WERI-Rb-1 (cell line): ENCODE data around the gene CAGE1.

Experiments
- DNase-seq: peaks from one replicate; pipeline ENCODE4 v3.0.0-alpha.2; 2020
- H3K27ac ChIP-seq: fragments of 250-450 bp; sonication (Bioruptor Pico); 2 replicates; pipeline ENCODE4 v1.5.1; 2020; ENCODE audit warnings: mild to moderate bottlenecking, moderate library complexity
- H3K27me3 ChIP-seq: fragments of 250-450 bp; sonication (Bioruptor Pico); 2 replicates; pipeline ENCODE4 v1.5.1; 2021; ENCODE audit warnings: mild to moderate bottlenecking, low read depth, moderate library complexity; ENCODE audit not compliant: insufficient read depth, severe bottlenecking
- H3K36me3 ChIP-seq: fragments of 250-450 bp; sonication (Bioruptor Pico); 2 replicates; pipeline ENCODE4 v1.5.1; 2020; ENCODE audit warnings: mild to moderate bottlenecking, moderate library complexity
- H3K4me3 ChIP-seq: 2 replicates; pipeline ENCODE4 v1.5.1; 2011; ENCODE audit warnings: low read depth, mild to moderate bottlenecking, control low read depth, low read length
- H3K9me3 ChIP-seq: fragments of 250-450 bp; sonication (Bioruptor Pico); 2 replicates; pipeline ENCODE4 v1.5.1; 2021; ENCODE audit warnings: mild to moderate bottlenecking, moderate library complexity; ENCODE audit not compliant: severe bottlenecking
- CTCF ChIP-seq: IDR thresholded peaks from 2 replicates; pipeline ENCODE4 v1.5.1; 2011; ENCODE audit warnings: low read depth, mild to moderate bottlenecking, control low read depth, inconsistent platforms, low read length

The CAGE1 gene

GRCh38 chr6:7391151-7391550 is 1.6 kb upstream of the CAGE1 start:
- no peak for DNase-seq
- Histone ChIP-seq H3K4me3 (no peak overlapping the region), H3K36me3 (peaks cover 41% of the 10 kb centered on the region), H3K27me3 (no peaks in the 10 kb centered on the region), H3K9me3 (no peaks in the 10 kb centered on the region), H3K27ac (no peak overlapping the region)
- no peak for TF ChIP-seq CTCF

- Histone ChIP-seq H3K9me3 (no peaks in the 10 kb centered on the region), H3K27me3 (no peaks in the 10 kb centered on the region), H3K27ac (peak overlapping the region; percentile 84), H3K36me3 (peaks cover 34% of the 10 kb centered on the region), H3K4me3 (peak overlapping the region; percentile 75)
- DNase-seq = no peak
- TF ChIP-seq CTCF = no peak
Observed at GRCh38 chr6:7390226-7390878, 810 bp upstream of the CAGE1 start.

GRCh38 chr6:7389162-7389450 is 436 bp downstream of the CAGE1 start:
- Histone ChIP-seq H3K27me3 (no peaks in the 10 kb centered on the region), H3K36me3 (peaks cover 22% of the 10 kb centered on the region), H3K9me3 (no peaks in the 10 kb centered on the region), H3K4me3 (peak overlapping the region; percentile 75), H3K27ac (peak overlapping the region; percentile 84)
- DNase-seq = no peak
- TF ChIP-seq CTCF = no peak

GRCh38 chr6:7381092-7381491 is 8.4 kb downstream of the CAGE1 start:
- DNase-seq = no peak
- no peaks in the 10 kb centered on the region for H3K36me3 ChIP-seq
- H3K27ac ChIP-seq = no peak overlapping the region
- H3K27me3 ChIP-seq = no peaks in the 10 kb centered on the region
- no peak for TF ChIP-seq CTCF
- H3K4me3 ChIP-seq = no peak overlapping the region
- H3K9me3 ChIP-seq = peaks cover 4% of the 10 kb centered on the region

- Histone ChIP-seq H3K36me3 (no peaks in the 10 kb centered on the region), H3K27me3 (no peaks in the 10 kb centered on the region), H3K9me3 (peaks cover 4% of the 10 kb centered on the region), H3K4me3 (no peak overlapping the region), H3K27ac (no peak overlapping the region)
- no peak for DNase-seq
- TF ChIP-seq CTCF = no peak
Observed at GRCh38 chr6:7378740-7379139, 10.8 kb downstream of the CAGE1 start.

- Histone ChIP-seq H3K27me3 (no peaks in the 10 kb centered on the region), H3K4me3 (no peak overlapping the region), H3K9me3 (peaks cover under 1% of the 10 kb centered on the region), H3K36me3 (no peaks in the 10 kb centered on the region), H3K27ac (no peak overlapping the region)
- DNase-seq = no peak
- TF ChIP-seq CTCF = no peak
Observed at GRCh38 chr6:7377961-7378360, 11.6 kb downstream of the CAGE1 start.
